T-helper 1 cell treated with Interleukin-12 subunit alpha and Interleukin-12 subunit beta and Interleukin-4 antibody, amounts not matched to agents 30 μg/mL and 1 μg/mL, for 36 hours (primary cell): Measurements from ENCODE around the gene KCNQ2.

Source experiments
- H3K27ac Mint-ChIP-seq: one replicate; pipeline ENCODE4 v1.8.0; 2021; ENCODE audit warnings: mild to moderate bottlenecking, mixed read lengths
- H3K27me3 Mint-ChIP-seq: one replicate; pipeline ENCODE4 v1.8.0; 2021; ENCODE audit warnings: low read depth, mixed read lengths
- H3K36me3 Mint-ChIP-seq: one replicate; pipeline ENCODE4 v1.8.0; 2021; ENCODE audit warnings: low read depth, mixed read lengths
- H3K4me1 Mint-ChIP-seq: one replicate; pipeline ENCODE4 v1.8.0; 2021; ENCODE audit warnings: low read depth, mixed read lengths
- H3K4me3 Mint-ChIP-seq: one replicate; pipeline ENCODE4 v1.8.0; 2021; ENCODE audit warnings: mild to moderate bottlenecking, moderate library complexity, mixed read lengths
- H3K9me3 Mint-ChIP-seq: one replicate; pipeline ENCODE4 v1.8.0; 2021; ENCODE audit warnings: mixed read lengths

Gene KCNQ2

DNA sequence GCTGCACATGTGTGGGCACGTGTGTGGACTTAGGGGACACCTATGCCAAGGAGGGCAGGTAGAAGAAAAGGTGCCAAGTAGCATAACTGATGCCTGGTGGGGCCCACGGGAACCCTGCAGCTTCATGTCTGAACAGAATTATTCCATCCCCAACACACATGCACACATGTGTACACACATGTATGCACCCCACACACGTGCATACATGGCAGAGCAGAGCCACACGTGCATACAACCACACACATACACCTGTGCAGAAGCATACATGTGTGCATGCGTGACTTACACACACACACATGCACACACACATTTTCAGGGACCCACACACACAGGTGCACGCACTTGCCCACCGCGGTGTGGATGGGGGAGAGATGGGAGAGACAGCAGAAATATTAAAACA is 59.6 kb downstream of the KCNQ2 start:
- Mint-ChIP-seq H3K36me3 (no peaks in the 10 kb centered on the region), H3K27me3 (no peaks in the 10 kb centered on the region), H3K4me3 (no peak overlapping the region), H3K4me1 (peaks cover 3% of the 10 kb centered on the region), H3K9me3 (no peaks in the 10 kb centered on the region), H3K27ac (no peak overlapping the region)

DNA sequence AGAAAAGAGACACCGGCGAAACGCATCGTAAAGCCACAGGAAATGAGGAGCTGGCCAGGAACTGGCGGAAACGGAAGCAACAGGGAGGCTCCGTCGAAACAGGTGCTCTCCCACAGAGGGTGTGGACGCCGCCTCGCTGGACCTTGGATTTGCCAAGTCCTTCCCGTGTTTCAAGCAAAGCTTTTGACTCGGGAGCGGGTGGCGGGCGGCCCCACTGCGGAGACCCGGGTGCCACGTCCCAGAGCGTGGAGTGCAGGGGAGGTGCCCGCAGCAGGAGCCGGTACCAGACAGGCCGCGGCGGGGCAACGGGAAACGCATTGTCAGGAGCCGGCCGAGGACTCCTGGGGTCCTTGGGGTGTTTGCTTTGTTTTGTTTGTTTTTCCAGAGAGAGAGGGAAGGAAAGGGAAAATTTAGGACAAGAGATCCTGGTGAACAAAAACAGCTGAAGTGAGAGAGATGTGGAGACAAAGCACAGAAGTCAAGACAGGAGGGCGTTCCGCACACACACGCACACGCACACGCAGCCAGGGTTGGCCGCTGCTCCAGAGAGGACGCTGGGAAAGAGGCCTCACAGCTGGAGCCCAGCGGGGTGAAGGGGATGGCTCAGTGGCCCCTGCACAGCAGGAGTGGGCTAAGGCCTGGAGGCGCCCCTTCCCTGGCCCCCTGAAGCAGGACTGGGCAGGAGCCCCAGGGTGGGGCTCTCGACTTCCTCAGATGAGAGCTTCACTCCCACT is 60.4 kb downstream of the KCNQ2 start:
- H3K27me3 Mint-ChIP-seq = no peaks in the 10 kb centered on the region
- no peak overlapping the region for H3K27ac Mint-ChIP-seq
- no peaks in the 10 kb centered on the region for H3K9me3 Mint-ChIP-seq
- H3K4me1 Mint-ChIP-seq = peaks cover 3% of the 10 kb centered on the region
- H3K36me3 Mint-ChIP-seq = no peaks in the 10 kb centered on the region
- H3K4me3 Mint-ChIP-seq = no peak overlapping the region

DNA sequence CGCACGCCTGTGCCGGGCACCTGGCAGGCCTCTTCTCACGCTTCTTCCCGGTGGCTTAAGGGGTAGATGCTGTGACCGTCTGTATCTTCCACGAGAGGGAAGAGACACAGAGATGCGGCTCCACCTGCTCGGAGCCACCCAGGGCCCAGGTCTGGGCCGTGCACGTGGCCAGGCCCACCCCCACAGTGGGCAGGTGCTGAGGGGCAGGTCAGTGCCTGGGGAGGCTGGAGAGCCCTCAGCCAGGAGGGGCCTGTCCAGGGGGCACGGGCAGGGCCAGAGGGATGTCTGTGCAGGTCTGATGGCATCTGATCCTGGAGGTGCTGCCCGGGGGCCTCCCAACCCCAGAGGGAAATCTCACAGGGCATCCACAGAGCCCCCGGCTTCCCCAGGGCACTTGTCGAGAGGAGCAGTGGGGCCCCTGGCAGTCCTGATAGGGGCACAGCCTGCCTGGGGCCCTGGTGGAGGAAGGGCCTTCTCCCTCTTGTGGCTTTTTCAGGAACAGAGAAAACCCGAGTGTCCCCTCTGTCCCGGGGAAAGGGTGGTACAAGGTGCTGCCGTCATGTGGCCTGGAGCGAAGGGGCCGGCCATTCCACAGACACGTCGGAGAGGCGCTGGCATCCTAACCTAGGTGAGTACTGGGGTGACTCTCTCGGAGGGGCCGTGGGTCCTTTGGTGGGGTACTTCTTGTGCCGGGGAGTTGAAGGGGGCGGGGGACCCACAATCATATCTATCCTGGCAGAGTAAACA is 61.1 kb downstream of the KCNQ2 start:
- H3K9me3 Mint-ChIP-seq = no peaks in the 10 kb centered on the region
- no peak overlapping the region for H3K4me3 Mint-ChIP-seq
- H3K36me3 Mint-ChIP-seq = no peaks in the 10 kb centered on the region
- H3K4me1 Mint-ChIP-seq = peaks cover 3% of the 10 kb centered on the region
- H3K27me3 Mint-ChIP-seq = no peaks in the 10 kb centered on the region
- no peak overlapping the region for H3K27ac Mint-ChIP-seq

DNA sequence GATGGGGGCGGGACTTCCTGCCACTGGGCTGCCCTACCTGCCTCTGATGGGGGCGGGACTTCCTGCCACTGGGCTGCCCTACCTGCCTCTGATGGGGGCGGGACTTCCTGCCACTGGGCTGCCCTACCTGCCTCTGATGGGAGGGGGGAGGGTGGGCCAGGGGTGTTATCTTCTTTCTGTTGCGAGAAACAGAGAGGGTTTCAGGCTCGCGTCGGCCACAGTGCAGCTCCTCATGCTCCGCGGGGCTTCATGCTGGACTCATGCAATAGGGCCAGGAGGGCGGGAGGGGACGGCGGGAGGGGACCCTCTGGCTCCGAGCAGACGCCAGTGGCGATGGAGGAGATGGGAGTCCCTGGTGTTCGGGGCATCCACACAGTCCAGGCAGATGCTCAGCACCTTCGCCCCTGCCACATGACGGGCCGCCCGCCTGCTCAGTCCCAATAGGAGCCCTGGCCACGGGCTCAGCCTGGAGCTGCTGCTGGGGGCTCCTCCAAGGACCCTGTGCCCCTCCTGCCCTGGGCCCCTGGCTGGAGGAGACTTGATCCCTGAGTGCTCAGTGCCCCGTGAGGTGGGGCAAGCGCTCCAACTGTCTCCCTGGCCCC is 62.5 kb downstream of the KCNQ2 start:
- Mint-ChIP-seq H3K4me3 (no peak overlapping the region), H3K36me3 (no peaks in the 10 kb centered on the region), H3K4me1 (peaks cover 3% of the 10 kb centered on the region), H3K27me3 (no peaks in the 10 kb centered on the region), H3K9me3 (no peaks in the 10 kb centered on the region), H3K27ac (no peak overlapping the region)

DNA sequence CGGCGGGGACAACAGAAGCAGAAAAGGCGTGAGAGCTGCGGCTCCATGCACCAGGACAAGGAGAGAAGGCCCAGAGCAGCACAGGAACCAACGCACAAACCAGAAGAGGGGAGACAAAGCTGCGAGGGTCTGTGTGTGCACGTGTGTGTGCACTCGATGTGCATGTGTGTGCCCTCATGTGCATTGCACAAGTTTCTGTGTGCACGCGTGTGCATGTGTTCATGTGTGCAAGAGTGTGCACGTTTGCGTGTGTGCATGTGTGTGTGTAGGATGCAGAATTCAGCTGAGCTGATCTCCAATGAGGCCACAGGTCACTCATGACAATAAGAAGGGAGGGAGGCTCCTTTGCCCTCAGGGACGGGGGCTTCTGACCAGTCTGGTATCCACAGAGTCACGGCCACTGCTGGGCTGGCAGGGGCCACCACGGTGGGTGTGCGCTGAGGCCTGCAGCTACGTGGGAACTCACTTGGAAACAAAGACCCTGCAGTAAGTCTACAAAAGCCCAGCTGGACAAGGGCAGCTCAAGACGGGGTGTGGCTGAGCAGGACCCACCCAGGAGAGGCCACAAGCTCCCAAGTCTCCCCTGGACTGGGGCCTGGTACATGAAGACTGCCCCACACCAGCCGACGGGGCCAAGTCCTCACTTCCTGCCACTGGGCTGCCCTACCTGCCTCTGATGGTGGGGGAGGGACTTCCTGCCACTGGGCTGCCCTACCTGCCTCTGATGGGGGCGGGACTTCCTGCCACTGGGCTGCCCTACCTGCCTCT is 63.2 kb downstream of the KCNQ2 start:
- Mint-ChIP-seq H3K27me3 (no peaks in the 10 kb centered on the region), H3K27ac (no peak overlapping the region), H3K4me1 (peaks cover 3% of the 10 kb centered on the region), H3K36me3 (no peaks in the 10 kb centered on the region), H3K4me3 (no peak overlapping the region), H3K9me3 (no peaks in the 10 kb centered on the region)

DNA sequence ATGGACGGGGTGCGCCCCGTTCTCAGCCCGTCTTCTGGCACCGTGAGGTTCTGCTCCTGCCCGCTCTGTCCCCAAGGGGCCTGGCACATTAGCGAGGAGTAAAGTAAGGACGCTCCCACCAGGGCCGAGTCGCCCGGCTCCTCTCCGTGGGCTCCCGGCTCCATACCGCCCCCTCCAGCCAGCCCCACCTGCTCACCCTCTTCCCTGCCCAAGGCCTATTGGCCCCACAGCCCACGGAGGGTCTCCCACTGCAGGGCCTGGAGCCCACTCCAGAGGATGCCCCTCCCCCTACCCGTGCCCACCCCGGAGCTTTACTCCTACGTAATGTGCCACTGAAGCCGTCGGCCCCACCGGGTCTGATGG is 63.8 kb downstream of the KCNQ2 start:
- Mint-ChIP-seq H3K36me3 (no peaks in the 10 kb centered on the region), H3K27me3 (no peaks in the 10 kb centered on the region), H3K27ac (no peak overlapping the region), H3K4me3 (no peak overlapping the region), H3K9me3 (no peaks in the 10 kb centered on the region), H3K4me1 (peaks cover 3% of the 10 kb centered on the region)

DNA sequence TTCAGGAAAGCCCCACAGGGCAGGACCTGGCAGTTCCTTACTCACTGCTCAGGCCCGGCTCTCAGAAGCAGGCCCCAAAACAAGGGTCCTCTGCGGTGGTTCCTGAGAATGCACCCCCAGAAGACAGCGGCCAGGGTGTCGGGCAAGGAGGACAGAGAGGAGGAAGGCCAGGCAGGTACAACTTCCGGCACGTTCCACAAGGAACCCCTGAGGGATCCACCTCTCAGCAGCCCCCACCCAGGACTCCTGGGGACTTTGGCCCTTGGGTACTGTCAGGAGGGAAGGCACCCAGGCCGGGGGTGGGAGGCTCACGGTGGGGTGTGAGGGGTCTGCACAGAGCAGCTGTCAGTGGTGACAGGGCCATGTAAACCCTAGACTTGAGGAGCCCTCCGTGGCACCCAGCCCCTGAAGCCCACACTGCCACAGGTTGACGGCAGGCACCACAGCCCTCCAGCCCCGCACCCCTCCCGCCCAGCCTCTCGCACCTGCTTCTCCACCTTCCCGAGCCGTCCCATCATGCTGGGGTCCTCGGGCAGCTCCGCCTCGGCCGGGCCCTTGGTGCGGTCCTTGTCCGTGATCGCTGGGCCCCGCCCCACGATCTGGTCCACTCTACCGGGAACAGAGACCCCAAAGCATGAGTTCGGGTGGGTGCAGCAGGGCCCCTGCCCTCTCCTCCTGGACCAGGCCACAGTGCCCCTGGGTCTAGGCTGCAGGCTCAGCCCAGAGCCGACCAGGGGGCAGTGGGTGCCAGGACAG is 64.3 kb downstream of the KCNQ2 start:
- Mint-ChIP-seq H3K27me3 (no peaks in the 10 kb centered on the region), H3K36me3 (no peaks in the 10 kb centered on the region), H3K4me1 (peaks cover 3% of the 10 kb centered on the region), H3K27ac (no peak overlapping the region), H3K4me3 (no peak overlapping the region), H3K9me3 (no peaks in the 10 kb centered on the region)

DNA sequence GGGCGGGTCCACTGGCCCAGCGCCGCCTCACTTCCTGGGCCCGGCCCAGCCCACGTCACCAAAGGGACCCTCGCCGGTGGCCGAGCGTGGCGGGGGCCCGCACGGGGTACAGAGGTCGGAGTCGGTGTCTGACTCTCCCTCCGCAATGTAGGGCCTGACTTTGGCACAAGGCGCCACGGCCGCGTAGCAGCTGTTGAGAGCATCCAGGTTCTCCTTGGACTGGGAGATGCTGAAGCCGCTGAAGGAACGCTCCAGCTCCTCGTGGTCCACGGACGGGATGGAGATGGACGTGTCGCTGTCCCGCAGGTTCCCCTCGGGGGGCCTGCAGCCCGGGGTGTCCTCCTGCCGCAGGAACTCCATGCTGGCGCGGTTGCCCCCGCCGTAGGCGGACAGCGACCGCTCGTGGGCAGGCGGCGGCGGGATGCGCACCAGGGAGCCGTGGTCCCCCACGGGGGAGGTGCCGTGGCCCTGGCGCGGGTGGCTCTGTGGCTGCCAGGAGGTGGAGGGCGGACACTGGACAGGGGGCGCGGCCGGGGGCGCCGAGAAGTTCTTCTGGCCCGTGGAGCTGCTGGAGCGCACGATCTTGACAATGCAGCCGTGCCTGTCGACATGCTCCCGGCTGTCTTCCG is 65.7 kb downstream of the KCNQ2 start:
- H3K27me3 Mint-ChIP-seq = no peaks in the 10 kb centered on the region
- no peak overlapping the region for H3K27ac Mint-ChIP-seq
- peaks cover 3% of the 10 kb centered on the region for H3K4me1 Mint-ChIP-seq
- H3K4me3 Mint-ChIP-seq = no peak overlapping the region
- no peaks in the 10 kb centered on the region for H3K9me3 Mint-ChIP-seq
- H3K36me3 Mint-ChIP-seq = no peaks in the 10 kb centered on the region

DNA sequence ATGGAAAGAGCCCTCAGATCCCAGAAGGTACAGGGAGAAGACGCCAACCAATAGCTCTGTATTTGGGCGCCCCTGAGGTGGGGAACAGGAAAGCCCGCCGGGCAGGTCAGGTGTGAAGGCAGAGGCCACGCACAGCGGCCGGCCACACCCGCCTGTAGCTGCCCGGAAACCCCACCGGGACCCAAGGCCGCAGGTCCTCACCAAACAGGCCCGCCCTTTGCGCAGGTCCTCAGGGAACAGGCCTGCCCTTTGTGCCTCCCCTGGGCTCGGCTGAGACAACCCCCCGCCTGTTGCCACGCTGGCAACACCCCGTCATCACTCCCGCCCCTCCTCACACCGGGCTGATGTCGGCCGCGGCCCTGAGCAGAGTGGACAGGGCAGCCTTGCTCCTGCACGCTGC is 66.4 kb downstream of the KCNQ2 start:
- Mint-ChIP-seq H3K27ac (no peak overlapping the region), H3K9me3 (no peaks in the 10 kb centered on the region), H3K27me3 (no peaks in the 10 kb centered on the region), H3K4me3 (no peak overlapping the region), H3K36me3 (no peaks in the 10 kb centered on the region), H3K4me1 (no peaks in the 10 kb centered on the region)

DNA sequence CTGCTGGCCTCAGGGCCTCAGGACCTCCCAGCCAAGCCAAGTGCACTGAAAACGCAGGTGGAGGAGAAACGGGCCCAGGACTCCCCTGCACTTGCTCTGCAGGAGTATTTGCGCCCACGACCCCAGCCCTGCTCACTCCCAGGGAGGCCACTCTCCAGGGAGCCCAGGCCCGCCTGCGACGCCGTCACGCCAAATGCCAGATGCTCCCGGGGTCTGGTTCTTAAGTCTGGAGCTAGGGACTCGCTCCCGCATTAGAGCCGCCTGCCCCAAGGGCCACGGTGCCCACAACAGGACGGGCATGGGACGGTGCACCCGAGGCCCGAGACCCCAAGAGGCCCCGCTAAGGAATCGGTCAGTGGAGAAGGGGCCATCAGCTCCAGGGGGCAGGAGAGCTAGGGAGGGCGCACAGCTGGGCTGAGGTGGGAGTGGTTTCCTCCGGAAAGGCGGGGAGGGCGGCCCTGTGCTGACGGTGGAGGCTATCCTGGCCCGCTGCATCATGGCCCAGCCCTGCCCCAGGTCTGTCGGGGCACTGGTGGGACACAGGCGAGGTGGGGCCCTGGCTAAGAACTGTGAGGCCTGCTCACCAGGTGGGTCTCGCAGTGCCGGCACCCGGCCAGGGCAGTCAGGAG is 67.2 kb downstream of the KCNQ2 start:
- no peaks in the 10 kb centered on the region for H3K9me3 Mint-ChIP-seq
- no peaks in the 10 kb centered on the region for H3K27me3 Mint-ChIP-seq
- H3K4me3 Mint-ChIP-seq = no peak overlapping the region
- H3K27ac Mint-ChIP-seq = no peak overlapping the region
- H3K4me1 Mint-ChIP-seq = no peaks in the 10 kb centered on the region
- H3K36me3 Mint-ChIP-seq = no peaks in the 10 kb centered on the region

DNA sequence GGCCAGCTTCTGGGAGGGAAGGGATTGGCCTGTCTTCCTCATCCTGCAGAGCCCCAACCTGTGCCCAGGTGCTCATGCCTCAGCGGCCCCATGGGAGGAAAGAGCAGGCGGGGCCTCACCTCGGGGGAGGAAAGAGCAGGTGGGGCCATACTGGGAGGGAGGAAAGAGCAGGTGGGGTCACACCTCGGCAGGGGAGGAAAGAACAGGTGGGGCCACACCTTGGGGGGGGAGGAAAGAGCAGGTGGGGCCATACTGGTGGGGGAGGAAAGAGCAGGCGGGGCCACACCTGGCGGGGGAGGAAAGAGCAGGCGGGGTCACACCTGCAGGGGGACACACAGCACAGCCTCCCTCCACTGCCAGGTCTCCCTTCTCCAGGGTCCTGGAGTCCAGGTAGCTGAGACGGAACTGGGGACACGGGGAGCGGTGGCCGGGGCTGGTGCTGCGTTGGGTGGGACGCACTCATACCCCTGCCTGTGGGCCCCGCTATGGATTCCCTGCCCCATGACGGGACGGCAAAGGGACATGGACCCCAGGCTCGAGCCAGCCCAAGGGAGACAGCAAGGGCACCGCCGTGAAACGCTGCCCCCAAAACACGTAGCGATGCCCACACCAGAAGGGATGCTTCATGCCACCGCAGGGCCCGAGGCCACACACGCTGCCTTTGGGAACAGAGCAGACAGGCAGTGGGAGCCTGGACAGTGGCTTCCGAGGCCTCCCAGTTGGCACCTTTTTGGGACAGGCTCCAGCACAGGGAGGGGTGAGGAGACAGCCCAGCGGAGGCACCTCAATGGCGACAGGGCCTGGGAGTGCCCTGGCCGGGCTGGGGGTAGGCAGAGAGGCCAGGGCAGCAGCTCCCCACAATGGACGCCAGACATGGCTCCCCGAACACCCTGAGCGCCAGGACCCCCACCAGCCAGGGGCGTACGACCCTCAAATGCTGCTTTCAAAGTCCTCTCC is 68.0 kb downstream of the KCNQ2 start:
- Mint-ChIP-seq H3K4me1 (no peaks in the 10 kb centered on the region), H3K27ac (no peak overlapping the region), H3K36me3 (no peaks in the 10 kb centered on the region), H3K9me3 (no peaks in the 10 kb centered on the region), H3K4me3 (no peak overlapping the region), H3K27me3 (no peaks in the 10 kb centered on the region)

DNA sequence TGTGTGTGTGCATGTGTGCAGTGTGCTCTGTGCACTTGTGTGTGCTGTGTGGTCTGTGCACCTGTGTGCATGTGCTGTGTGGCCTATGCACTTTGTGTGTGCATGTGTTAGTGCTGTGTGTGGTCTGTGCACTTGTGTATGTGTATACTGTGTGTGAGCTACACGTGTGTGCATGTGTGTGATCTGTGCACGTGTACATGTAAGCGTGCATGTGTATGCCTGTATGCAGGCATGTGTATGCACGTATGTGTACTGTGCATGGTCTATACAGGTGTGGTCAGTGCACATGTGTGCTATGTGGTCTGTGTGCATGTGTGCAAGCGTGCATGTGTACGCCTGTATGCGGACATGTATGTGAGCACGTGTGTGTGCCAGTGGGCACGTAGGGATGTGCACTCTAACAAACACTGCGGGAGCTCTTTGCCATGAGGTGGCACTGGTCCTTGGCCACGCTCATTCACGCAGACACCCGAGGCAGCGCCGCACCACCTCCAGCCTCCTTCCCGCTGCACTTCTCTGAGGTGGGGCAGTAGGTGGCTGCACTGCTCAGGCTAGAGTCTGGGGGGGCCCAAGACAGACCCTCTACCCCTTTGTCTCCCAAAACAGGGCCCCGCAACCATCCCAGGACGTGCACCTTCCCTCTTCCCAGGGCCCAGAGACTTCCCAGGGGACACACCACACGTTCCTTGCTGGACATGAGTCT is 68.9 kb downstream of the KCNQ2 start:
- H3K36me3 Mint-ChIP-seq = no peaks in the 10 kb centered on the region
- no peak overlapping the region for H3K4me3 Mint-ChIP-seq
- H3K4me1 Mint-ChIP-seq = no peaks in the 10 kb centered on the region
- no peak overlapping the region for H3K27ac Mint-ChIP-seq
- no peaks in the 10 kb centered on the region for H3K9me3 Mint-ChIP-seq
- H3K27me3 Mint-ChIP-seq = no peaks in the 10 kb centered on the region
